ENCODE measurements around the gene ADARB1.
A peak's percentile ranks its signal among the peaks of the same experiment; 100 is the strongest.

Gene ADARB1

DNA sequence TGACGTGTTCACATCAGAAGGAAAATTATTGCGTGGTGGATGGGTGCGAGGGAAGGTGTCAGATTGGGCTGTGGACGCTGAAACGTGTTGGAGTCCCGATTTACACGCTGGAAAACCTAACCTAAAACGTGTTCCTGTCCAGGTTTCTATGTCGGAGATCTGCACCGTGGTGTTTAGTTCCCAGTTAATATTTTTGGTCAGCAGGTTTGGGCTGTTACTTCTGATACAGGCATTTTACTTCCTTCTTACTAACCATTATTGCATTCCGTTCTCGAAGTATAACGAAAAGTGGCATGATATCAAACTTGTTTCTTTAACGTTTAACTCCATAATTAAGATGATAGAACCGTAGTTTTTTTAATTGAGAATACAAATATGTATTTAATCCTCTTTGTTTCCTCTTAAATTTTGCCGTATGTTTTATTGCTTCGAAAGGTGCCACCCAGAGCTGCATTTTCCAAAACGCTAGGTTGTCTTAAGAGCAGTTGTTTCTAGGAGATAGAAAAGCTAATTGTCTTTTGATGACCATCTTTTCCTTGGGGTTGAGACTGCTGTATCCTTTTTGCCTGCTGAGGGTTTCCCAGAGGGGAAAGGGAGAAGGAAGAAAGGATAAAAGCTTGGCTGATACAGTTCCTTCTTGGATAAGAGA is 1.3 kb downstream of the ADARB1 start:
- no peak for DNase-seq (ENCODE audit: low read depth)

DNA sequence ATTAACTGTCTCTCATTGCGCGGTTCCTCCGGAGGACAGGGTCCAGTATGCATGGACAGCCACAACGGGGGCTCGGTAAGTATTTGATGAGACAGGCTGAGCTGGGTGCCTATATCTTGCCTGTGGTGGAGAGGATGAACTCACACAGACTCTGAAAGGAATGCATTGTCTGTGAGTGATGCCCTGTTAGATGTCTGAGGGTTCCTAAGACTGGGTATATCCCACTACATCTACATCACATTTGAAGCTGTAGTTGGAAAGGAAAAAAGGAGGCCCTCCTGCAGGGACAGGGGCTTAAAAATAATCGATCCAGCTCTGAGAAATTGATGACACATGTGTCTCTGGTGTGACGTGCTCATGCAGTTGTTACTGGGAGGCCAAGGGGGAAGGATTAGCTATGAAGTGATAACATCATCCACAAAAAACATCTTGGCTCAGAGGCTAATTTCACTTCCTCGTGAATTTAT is 1.9 kb downstream of the ADARB1 start:
- DNase-seq (ENCODE audit: low read depth): no peak

DNA sequence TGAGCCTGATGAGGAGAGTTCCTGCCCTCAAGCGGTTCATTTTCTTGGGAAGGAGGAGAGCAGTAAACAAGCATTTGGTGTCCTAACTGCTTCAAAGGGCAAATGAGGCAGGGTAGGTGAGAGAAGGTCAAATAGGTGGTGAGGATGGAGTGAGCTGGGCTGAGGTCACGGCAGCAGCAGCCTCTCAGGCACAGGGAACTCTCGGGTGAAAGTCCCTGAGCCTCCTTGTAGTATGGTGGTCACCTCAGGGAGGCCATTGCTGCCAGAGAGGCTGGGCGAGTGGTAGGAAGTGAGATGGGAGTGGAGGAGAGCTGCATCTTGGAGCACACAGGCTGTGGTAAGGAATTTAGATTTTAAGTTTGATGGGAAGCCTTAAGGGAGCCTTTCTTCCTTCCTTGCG is 4.0 kb downstream of the ADARB1 start:
- no peak for DNase-seq (ENCODE audit: low read depth)

DNA sequence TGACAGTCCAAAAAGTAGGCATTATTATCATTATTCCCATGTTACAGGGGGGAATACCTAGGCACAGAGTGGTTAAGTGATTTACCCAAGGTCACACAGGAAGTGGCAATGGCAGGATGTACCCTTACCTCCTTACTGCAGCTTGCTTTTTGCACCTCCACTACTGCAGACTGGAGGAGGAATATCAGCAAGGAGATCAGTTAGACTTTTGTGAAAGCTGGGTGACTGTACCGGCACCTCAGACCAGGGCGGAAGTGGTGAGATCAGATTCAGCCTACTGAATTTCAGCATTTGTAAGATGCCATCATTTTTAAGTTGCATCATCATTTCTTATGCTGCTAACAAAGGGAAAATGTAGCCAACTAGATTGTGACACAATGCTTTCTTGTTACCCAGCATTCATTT is 4.5 kb downstream of the ADARB1 start:
- DNase-seq (ENCODE audit: low read depth): peak; percentile 47

GRCh38 chr21:45079351-45079750 is 5.0 kb downstream of the ADARB1 start:
- no peak for DNase-seq (ENCODE audit: low read depth)

GRCh38 chr21:45080232-45080631 is 5.9 kb downstream of the ADARB1 start:
- DNase-seq (ENCODE audit: low read depth): no peak

GRCh38 chr21:45080639-45081414 is 6.4 kb downstream of the ADARB1 start:
- DNase-seq (ENCODE audit: low read depth): no peak

GRCh38 chr21:45081636-45082035 is 7.3 kb downstream of the ADARB1 start:
- DNase-seq (ENCODE audit: low read depth): no peak

- no peak for DNase-seq (ENCODE audit: low read depth)
Observed at GRCh38 chr21:45082736-45083135, 8.4 kb downstream of the ADARB1 start.

DNA sequence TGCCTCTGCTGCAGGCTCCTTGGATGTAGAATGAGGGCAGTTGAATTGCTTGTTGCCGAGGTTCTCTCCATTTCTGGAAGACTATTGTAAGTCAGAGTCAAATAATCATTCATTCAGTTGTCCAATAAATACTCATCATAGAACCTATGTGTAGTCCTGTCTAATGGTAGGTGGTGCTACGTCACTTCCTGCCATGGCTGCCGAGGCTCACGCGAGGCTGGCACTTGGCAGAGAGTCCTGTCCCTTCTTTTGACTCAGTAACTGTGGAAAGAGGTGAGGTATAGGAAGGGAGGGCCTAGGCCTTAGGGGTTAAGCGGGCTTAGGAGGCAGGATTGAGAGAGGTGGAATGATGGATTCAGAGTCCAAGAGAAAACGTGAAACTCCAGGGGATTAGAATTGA is 9.7 kb downstream of the ADARB1 start:
- no peak for DNase-seq (ENCODE audit: low read depth)

DNA sequence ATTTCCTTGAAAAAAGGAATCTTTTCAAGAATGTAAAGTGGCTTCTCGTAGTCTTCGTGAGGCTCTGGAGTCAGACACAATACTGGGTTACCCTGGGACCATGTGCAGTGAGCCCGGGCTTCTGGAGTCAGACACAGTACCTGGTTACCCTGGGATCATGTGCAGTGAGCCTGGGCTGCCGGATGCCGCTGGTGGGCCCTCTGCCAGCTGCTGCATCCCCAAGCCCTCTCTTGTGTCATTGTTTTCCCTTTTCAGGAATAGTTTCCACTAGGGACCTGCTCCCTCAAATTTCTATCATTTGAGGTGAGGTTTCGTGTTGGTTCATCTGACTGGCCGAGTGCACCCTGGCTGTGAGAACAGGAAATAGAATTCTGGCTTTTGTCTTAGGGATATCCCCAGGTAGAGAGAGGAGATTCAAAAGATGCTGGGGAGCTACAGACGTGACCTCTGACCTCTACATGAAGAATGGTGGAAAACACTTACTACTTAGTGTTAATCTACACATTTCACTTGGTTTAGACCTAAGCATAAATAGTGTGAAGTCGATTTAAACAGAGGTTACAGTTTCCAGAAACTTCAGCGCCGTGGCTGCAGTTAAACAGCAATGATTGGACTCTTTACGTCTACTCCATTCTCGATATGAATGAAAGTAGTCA is 10.6 kb downstream of the ADARB1 start:
- no peak for DNase-seq (ENCODE audit: low read depth)

DNA sequence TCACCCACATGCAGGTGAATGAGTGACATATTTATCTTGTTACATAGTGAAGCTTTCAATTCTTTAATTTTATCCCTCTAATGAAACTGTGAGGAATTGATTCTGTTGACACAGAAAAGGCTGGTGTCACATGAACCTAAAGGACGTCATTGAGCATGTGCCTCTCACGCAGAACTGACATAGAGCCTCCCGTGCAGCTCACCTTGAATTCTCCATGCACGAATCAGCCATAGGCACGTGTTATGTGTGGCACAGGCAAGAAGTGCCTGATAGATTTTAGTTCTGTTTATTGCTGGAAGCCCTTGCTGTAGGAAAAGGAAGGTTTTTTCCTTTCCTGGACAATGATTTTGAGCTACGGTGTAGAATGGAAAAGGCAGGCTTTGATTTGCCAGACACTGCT is 11.3 kb downstream of the ADARB1 start:
- DNase-seq (ENCODE audit: low read depth): no peak

DNA sequence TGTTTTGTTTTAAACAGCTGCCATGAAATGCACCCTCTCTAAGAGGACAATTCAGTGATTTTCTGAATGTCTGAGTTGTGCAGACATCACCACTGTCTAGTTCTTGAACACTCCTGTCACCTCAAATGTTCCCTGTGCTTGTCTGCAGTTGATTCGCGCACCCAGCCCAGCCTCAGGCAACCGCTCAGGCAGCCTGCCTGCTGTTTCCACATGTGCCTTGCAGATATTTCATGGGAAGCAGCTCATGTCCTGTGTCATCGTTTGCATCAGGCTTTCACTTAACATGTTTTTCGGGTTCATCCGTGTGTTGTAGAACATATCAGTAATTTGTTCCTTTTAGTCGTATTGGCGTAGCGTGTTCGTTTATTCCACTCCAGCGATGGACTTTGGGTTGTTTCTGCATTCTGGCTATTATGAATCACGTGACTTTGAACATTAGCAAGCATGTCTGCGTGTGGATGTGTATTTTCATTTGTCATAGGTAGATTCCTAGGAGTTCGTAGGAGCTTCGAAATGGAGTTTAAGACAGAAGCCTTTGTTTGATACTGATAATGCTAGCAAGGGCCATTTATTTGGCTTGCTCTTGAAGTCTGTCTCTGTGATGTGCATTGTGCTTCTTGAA is 12.1 kb downstream of the ADARB1 start:
- DNase-seq (ENCODE audit: low read depth): no peak

DNA sequence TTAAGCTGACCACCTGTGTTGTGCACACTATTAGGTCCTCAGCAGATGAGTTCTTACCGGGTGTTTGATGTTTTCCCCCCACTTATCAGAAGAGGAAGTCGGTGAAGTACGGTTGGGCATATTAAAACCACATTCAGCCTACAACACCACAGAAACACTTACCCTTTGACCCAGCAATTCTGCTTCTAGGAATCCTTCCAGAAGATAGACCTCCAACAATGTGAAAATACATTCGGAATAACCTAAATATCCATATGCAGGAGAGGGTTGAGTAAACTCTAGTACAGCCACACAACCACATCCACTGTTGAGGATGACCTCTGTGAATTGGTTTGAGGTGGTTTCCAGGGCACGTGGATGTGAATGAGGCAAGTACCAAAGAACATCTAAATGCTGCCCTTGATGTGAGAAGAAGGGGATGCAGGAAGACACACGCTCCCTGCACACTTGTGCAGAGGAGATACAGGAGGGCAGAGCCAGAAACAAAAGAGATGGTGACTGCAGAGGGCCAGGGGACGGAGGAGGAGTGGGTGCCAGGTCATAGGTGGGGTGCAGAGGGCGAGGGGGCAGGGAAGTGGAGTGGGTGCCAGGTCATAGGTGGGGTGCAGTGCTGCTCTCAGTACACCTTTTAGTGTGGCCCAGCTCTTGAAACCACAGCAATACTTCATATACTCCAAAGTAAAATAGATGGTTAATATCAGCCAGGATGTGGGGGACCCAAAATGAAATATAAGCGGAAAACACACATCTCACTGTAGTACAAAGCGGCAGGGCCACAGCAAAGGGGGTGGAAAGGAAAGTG is 12.8 kb downstream of the ADARB1 start:
- no peak for DNase-seq (ENCODE audit: low read depth)

DNA sequence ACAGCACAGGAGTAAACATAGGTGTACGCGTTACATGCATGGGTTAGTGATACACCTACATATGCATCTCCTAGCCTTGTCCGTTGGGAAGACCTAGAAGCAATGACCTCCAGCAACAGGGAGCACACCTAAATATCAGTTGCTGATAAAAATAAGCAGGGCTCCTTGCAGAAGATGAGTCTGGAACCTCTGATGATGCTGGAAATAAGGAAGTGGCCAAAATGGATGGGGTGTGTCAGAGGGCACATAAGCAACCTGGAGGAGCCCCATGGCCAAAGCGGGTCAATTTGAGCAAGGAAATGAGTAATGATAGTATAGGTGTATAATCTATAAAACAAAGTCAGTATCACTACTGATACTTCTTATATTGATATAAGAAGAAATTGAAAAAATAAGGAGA is 13.7 kb downstream of the ADARB1 start:
- DNase-seq (ENCODE audit: low read depth): no peak

- DNase-seq (ENCODE audit: low read depth): no peak
Observed at GRCh38 chr21:45088729-45089128, 14.3 kb downstream of the ADARB1 start.

DNA sequence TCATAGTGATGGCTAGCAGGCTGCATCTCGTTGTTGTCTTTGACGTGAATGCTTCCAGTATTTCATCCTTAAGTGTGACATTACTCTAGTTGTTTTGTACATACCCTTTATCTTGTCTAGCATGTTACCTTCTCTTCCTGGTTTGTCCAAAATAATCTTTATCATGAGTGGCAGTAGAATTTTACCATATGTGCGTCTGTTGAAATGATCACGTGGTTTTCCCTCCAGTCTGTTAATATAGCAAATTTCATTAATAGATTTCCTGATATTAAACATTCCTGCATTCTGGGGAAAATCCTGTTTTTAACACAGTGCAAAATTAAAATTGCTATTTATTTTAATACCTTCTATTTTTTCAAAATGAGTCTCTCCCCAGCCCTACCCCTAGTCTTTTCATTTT is 15.6 kb downstream of the ADARB1 start:
- DNase-seq (ENCODE audit: low read depth): no peak

DNA sequence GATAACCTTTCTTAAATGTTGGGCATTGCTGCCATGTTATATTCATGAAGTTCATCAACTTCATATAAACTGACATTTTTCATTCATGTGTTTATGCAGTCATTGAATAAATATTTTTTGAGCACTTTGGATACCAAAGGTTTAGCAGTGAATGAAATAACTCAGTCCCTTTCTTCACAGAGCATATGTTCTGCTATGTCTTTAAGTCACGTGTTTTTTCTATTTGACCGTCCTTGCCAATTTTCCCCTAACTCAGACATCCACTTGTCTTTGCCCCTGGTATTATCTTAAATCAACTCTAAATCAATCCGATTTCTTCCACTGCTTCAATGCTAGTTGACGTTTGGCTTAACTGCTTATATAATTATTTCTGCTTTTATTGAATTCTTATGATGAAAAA is 16.6 kb downstream of the ADARB1 start:
- no peak for DNase-seq (ENCODE audit: low read depth)

DNA sequence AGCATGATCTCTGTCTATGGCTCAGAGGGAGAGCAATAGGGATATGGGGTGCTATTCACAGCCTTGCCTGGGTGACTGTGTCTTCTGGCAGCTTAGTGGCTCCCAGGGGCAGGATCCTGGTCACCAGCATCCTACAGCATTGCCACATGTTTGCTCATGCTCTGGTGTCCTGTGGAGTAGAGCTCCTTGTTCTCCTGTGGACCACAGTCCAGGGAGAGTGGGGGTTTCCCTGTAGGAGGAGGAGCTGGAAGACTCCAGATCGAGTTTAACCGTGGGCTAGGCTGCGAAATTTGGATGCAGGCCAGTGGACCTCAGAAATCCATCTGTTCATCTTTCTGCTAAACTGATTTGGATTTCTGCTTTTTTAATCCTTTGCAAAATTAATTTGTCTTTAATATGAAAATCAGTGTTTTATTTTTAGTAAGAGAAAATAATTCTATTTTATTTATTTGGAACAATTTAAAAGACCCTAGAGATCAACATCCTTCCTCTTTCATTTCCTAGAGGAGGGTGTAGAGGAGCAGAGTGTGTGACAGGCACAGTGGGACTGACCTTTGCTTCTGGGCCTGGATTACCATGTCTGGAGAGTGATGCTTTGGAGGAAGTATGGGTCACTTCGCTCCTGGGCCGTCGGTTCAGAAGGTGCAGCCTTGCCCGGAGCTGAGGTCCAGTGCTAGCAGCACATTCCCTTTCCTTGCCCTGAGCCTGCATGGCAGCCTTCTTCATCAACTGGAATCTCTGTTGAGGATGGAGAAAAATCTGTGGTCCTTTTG is 17.4 kb downstream of the ADARB1 start:
- no peak for DNase-seq (ENCODE audit: low read depth)

- no peak for DNase-seq (ENCODE audit: low read depth)
Observed at GRCh38 chr21:45093035-45093532, 18.7 kb downstream of the ADARB1 start.

DNA sequence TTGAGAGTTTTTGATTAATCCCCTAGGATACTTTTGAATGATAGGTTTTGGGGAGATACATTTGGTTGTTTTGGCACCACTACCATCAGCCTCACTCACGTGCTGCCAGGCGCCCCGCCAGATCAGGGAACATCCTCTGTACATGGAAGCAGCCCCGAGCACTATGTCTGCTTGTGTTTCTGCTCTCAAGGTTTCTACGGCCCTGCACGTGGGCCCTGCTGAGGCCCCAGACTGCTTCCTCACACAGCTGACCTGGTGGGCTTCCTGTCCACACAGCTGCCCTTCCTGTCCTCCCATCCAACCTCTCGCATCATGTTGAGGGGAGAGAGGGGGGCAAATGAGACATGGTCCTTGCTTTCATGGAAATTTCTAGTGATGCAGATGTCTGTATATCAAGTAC is 20.0 kb downstream of the ADARB1 start:
- no peak for DNase-seq (ENCODE audit: low read depth)
